A673 (cell line): ENCODE results near the gene HSFY2. TPM values are rescaled to one million over a fixed set of nuclear protein-coding genes. Genes with fewer than 3 reads are reported as not detected.

ENCODE experiments used
- total RNA-seq: library from RNA; stranded (reverse); gene quantifications from 2 replicates; pipeline ENCODE4 v1.2.3, GENCODE V29; 2021

Gene HSFY2
- total RNA-seq, 1 experiment from 2014 or later, result not detected

Other genes with a start within 250 kb of the HSFY2 start
- not detected in 2 replicates for gene HSFY1, start 227.0 kb downstream of the HSFY2 start, total RNA-seq